Right lung (tissue), 5 donors: ENCODE results near the gene DBN1. TPM values are rescaled to one million over a fixed set of nuclear protein-coding genes. Genes with fewer than 3 reads are reported as not detected.

Source experiments
- DNase-seq, 2 donors: peaks; one replicate each; pipeline ENCODE4 v3.0.0-alpha.2; 2013
- polyA plus RNA-seq, 5 donors: library from polyadenylated mRNA; unstranded; fragments of 120-200 nt; gene quantifications; one replicate each; pipeline versions ENCODE4 v1.2.1 to v1.2.3, GENCODE V29; 2013; ENCODE audit warnings: inconsistent platforms in 1 of 5, low replicate concordance in 1 of 5; ENCODE audit not compliant: insufficient read length in 5 of 5, insufficient read depth in 1 of 5

The DBN1 gene
- polyA plus RNA-seq, 5 donors, result 121 to 218 (median 139) TPM

DNA sequence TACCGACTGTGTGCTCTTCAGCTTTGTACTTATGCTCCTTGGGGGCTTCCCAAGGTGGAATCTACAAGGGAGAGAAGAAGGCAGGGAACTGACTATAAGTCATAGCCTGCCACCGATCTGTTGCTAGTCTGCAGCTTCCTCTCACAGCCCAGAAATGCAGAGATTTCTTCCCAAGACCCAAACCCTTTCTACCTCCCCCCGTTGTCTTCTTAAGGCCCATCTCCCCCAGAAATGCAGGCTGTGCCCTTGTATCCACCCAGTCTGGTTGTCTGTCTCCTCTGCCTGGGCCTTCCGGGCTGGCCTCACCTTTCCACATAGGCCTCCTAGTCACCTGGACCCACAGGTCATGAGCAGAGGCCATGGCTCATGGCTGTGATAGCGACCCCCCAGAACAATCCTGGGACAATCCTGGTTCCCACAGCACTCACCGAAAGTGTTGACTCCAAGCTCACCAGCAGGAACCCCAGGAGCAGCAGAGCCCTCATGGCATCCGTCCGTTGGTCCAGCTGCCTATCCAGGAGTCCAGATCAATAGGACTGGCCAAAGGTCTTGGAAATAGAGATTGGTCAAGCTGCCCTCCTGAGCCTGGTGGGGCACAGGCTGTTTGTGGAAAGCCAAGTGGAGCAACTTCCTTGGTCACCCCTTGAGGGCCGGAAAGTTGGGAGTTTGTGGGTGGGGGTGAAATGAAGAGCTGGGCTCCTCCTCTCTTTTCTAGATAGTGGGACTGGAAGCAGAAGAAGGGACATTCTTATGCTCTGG lies 64.2 kb downstream of the DBN1 start, which contains the start of gene F12:
Gene F12 (minus strand): TSS at position 522 of the 759 bp plus-strand sequence. CDS start 37 bp downstream, at position 485.
- no peak for DNase-seq

Other genes starting within 250 kb of the DBN1 start
- 10 to 100 TPM; 21.0 to 44.5 (median 27.0) TPM for gene RAB24, start 169.9 kb downstream of the DBN1 start, polyA plus RNA-seq
- gene PRELID1, start 169.8 kb downstream of the DBN1 start, polyA plus RNA-seq, result 100 to 1,000 TPM in 1 of 5 donors, 10 to 100 TPM in 4; 75.9 to 128 (median 93.9) TPM
- 10 to 100 TPM; 16.7 to 39.9 (median 30.3) TPM for gene MXD3, start 161.7 kb downstream of the DBN1 start, polyA plus RNA-seq
- gene LMAN2, start 122.0 kb downstream of the DBN1 start, polyA plus RNA-seq, result 100 to 1,000 TPM in 4 of 5 donors, 10 to 100 TPM in 1; 85.2 to 137 (median 105) TPM
- 10 to 100 TPM in 1 of 5 donors, 1 to 10 TPM in 4; 3.6 to 14.0 (median 8.5) TPM for gene RGS14, start 115.7 kb downstream of the DBN1 start, polyA plus RNA-seq
- gene SLC34A1, start 89.2 kb downstream of the DBN1 start, polyA plus RNA-seq, result under 1 TPM in 1 of 5 donors, not detected in 4; 0.51 TPM
- not detected for gene PFN3, start 73.0 kb downstream of the DBN1 start, polyA plus RNA-seq
- gene F12, start 64.1 kb downstream of the DBN1 start, polyA plus RNA-seq, result under 1 TPM in 4 of 5 donors, not detected in 1; 0.09 to 0.40 (median 0.17) TPM
- 10 to 100 TPM; 14.8 to 27.7 (median 17.7) TPM for gene GRK6, start 47.0 kb downstream of the DBN1 start, polyA plus RNA-seq
- gene PRR7, start 26.8 kb downstream of the DBN1 start, polyA plus RNA-seq, result 1 to 10 TPM in 1 of 5 donors, under 1 TPM in 4; 0.39 to 2.5 (median 0.63) TPM
- gene PDLIM7, start 24.0 kb upstream of the DBN1 start, polyA plus RNA-seq, result 100 to 1,000 TPM in 1 of 5 donors, 10 to 100 TPM in 4; 55.0 to 128 (median 85.9) TPM
- gene DOK3, start 36.2 kb upstream of the DBN1 start, polyA plus RNA-seq, result 1 to 10 TPM; 5.6 to 6.6 (median 6.4) TPM
- gene DDX41, start 43.3 kb upstream of the DBN1 start, polyA plus RNA-seq, result 100 to 1,000 TPM in 1 of 5 donors, 10 to 100 TPM in 4; 74.4 to 104 (median 84.1) TPM
- gene FAM193B, start 80.9 kb upstream of the DBN1 start, polyA plus RNA-seq, result 100 to 1,000 TPM in 1 of 5 donors, 10 to 100 TPM in 4; 84.2 to 108 (median 94.9) TPM
- 100 to 1,000 TPM; 117 to 180 (median 130) TPM for gene TMED9, start 118.6 kb upstream of the DBN1 start, polyA plus RNA-seq
- gene B4GALT7, start 126.5 kb upstream of the DBN1 start, polyA plus RNA-seq, result 10 to 100 TPM; 17.3 to 30.0 (median 21.2) TPM